Activated T-cell treated with anti-CD3 and anti-CD28 coated beads for 4 hours (primary cell): ENCODE measurements around the gene CDH4.

ENCODE experiments used
- DNase-seq: peaks from one replicate; pipeline ENCODE4 v3.0.0-alpha.2; 2020

The CDH4 gene

GRCh38 chr20:61332016-61332975 lies 80.2 kb downstream of the CDH4 start:
- no peak for DNase-seq

DNA sequence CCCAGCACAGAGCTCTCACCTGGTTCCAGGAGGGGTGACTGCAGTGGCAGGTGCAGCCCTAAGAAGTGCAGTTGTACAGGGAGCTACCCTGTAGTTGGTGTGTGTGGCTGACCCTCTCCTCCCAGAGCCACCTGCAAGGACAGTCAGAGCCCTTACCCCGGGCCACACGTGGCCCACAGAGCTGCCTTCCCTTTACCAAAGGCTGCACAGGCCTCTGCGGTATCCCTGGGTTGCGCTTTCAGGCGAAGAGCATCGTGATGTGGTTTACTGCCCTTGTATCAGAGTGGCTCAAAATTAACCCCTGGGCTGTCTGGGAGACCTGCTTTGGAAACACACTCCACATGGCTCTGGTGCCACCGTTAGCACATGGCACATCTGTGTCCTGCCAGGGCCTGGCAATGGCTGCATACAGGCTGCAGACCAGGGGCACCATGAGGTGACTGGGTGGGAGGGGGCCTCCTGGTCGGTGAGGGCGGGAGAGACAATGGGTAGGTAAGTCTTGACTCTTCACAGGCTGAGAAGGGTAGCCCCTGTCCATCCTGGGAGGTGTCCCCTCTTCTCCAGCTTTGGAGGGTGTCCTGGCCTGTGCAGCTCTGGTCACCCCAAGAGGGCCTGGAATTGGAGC lies 81.5 kb downstream of the CDH4 start:
- DNase-seq, result no peak

DNA sequence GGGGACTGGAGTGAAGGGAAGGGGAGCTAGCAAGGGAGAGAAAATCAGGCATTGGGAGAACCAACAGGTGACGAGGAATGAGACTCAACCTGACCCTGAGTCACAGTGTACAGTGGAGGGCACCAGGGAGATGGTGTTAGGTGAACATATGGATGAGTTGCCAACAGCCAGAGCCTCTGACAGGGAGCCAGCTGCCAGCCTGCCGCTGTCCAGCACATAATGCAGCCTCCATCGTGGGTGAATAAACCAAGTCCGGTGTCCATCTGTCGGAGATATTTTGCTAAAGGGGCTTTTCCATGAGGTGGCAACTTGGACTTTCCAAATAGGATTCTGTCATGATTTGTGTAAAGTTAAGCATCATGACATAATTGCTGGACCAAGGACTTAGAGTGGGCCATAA lies 88.1 kb downstream of the CDH4 start:
- no peak for DNase-seq

- DNase-seq, result no peak
These were observed 89.5 kb downstream of the CDH4 start for GRCh38 chr20:61341605-61342004.

GRCh38 chr20:61343934-61344333 lies 91.9 kb downstream of the CDH4 start:
- DNase-seq, result no peak

DNA sequence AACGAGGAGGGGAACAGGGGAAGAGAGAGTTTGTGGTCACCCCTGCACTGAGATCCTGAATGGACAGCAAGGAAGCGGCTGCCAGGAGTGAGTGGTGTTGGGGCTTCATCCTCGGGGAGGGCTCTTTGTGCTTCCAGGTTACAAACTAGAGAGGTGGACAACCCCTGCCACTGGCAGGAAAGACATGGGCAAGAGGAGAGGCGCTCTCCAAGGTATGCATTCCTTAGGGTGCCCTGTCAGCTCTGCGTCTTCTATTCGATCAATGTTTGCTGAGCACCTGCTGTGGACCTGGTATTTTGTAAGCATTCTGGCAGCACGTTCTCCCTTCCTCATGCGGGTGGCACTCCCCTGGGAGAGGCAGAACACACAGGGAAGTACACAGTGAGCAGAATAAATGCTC lies 93.6 kb downstream of the CDH4 start:
- no peak for DNase-seq

GRCh38 chr20:61346996-61347395 lies 94.9 kb downstream of the CDH4 start:
- DNase-seq, result no peak

GRCh38 chr20:61347443-61347842 lies 95.4 kb downstream of the CDH4 start:
- DNase-seq, result no peak

GRCh38 chr20:61349447-61350165 lies 97.5 kb downstream of the CDH4 start:
- no peak for DNase-seq

- no peak for DNase-seq
These were observed 98.6 kb downstream of the CDH4 start for GRCh38 chr20:61350500-61351250.

DNA sequence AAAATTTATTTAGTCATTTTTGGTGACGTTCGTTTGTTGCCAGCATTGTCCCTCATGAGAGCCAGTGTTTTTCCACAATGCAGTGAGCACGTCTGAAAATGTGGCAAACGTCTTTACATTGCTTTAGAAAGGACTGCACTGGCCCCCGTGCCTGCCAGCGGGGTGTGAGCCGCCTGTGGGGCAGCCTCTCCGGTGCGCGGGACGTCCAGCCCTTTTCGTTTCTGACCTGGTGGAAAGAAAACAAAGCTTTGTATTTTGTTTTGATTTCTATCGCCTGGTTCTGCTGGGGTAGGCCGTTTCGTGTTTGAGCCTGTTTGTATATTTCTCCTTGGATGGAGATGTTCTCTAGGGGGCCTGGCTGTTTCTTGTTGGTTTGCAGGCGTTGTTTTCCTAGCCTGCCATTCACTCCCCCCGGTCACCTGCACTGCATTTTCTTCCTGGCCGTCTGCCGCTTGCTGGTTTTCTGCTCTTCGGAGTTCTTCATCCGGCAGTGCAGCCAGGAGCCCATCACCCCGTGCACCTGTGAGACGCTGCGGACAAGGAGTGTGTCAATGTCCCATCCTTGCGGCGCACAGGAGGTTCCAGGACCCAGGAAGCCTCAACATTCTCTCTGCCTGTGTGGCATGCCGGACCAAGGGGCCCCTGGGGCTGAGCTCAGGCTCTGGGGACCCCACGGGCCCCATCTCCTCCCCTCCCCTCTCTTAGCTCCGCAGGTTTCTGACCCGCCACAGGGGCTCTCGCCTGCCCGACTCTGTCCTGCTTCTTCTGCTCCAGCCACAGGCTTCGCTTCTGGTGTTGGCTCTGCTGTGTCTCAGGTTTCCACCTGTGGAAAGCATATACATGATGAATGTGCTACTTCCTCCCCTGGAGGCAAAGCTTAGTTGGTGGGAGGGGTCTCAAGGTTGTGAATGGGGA lies 100.5 kb downstream of the CDH4 start:
- DNase-seq, result no peak

- DNase-seq, result no peak
These were observed 101.4 kb downstream of the CDH4 start for GRCh38 chr20:61353261-61354000.

DNA sequence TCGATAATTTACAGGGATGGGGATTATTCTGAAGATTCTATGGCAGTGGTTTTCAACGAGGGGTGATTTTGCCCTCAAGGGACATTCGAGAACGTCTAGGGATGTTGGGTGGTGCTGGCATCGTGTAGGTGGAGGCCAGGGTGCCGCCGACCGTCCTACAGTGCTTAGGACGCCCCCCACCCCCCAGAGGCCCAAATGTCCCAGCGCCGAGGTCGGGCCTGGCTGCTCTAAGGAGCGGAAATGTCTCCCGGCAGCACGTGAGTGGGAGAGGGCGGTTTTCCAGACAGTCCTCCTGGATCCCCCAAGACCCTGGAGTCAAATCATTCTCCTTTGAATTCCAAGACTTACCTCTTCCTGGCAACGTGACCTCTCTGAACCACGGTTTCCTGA lies 101.9 kb downstream of the CDH4 start:
- no peak for DNase-seq

DNA sequence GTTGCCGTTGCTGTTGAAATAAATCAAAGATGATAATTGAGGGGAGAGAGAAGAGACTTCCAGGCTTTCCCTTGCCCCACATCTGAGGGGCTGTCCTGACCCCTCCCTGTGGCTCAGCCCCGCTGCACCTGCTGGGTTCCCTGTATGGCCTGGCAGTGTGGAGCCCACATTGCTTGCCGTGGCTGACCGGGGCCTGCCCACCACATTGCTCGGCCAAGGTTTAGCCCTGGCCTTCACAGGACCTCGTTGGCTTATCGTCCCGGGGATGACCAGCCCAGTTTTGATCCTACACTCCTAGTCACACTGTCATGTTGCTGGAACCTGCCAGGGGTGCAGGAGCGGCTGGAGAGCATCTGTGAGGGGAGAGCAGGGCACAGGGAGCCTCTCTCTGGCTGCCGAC lies 102.4 kb downstream of the CDH4 start:
- DNase-seq, result no peak

GRCh38 chr20:61354901-61355495 lies 102.9 kb downstream of the CDH4 start:
- DNase-seq, result no peak

GRCh38 chr20:61355585-61355984 lies 103.5 kb downstream of the CDH4 start:
- no peak for DNase-seq

- DNase-seq, result no peak
These were observed 104.1 kb downstream of the CDH4 start for GRCh38 chr20:61356196-61356595.

DNA sequence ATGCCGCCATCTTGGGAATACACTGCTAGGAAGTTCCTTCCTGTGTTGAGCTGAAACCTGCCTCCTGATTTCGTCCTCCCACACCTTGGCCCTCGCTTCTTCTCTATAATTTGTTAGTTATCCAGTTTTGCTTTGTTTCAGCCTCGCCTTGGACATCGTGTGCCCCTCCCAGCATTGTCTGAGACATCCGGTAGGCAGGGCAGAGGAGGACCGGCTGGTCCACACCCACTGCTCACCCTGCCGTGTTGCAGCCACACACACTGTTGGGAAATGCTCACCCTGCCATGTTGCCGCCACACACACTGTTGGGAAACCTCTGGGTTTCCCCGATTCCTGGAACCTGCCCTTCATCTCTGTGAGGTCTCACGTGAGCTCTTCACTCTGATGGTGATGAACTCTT lies 105.1 kb downstream of the CDH4 start:
- DNase-seq, result no peak

DNA sequence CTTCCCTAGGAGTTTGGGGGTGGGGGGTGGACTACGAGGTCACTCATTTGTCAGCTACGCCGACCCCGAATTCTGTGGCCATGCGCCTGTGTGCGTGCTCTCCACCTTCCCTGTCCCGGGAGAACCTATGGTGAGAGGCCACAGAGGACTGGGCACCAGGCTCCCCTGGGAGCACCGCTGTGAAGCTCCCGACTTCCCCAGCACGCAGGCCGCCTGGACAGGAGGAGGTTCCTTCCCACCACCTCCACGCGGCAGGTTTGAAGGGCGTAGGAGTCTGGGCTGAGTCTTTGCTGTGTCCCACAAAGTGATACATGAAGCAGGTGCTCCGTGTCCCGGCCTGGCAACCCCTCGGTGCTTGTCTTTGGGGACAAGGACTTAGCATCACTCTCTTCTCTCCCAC lies 107.2 kb downstream of the CDH4 start:
- no peak for DNase-seq

DNA sequence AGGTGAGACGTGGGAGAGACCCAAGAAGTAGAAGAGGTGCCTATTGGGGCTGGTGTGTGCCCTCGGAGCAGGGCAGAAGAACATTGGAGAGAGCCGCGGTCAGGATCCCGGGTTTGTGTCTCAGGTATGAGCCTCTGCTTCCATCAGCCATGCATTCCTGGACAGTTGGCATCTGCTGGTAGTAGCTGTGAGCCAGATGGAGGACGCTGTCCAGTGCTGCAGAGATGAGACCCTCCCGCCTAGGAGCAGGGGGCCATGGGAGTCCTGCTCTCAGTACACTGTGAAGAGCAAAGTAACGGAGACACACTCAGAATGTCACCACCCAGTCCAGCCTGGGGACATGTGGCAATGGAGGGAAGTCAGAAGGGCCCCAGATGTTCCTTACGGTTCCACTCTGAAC lies 108.2 kb downstream of the CDH4 start:
- DNase-seq, result no peak

DNA sequence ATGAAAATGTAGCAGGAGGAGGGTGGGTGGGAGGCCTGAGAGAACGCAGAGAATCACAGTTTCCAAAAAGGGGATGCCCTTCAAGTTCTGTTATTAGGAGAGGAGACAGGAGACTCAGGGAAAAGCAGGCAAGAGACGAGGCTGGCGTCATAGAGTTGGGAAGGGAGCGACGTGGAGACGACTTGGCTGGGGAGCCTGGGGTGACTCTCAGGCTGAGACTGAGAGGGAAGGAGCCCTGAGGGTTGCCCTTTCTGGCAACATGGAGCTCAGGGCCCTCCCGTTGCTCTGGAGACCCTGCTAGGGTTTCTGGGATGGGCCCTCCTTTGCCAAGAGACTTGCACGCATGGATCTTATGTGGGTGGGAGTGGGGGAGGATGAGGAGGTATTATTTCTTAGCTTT lies 108.9 kb downstream of the CDH4 start:
- no peak for DNase-seq
